HG03196 (cell line): ENCODE results near the gene SOX2.

Source experiments
- ATAC-seq: cut with Tn5 transposase; IDR thresholded peaks from one replicate; pipeline ENCODE4 v1.9.1; 2021; ENCODE audit not compliant: unreplicated experiment

Gene SOX2

GRCh38 chr3:181704421-181705085, 7.2 kb upstream of the SOX2 start:
- no peak for ATAC-seq

- ATAC-seq = no peak
These were observed 6.6 kb upstream of the SOX2 start for GRCh38 chr3:181705086-181705480.

GRCh38 chr3:181707980-181708379, 3.7 kb upstream of the SOX2 start:
- ATAC-seq = no peak

- no peak for ATAC-seq
These were observed 2.0 kb upstream of the SOX2 start for GRCh38 chr3:181709537-181710279.

- no peak for ATAC-seq
These were observed 1.1 kb upstream of the SOX2 start for GRCh38 chr3:181710345-181711291.

- no peak for ATAC-seq
These were observed 464 bp downstream of the SOX2 start for GRCh38 chr3:181712226-181712552.

- no peak for ATAC-seq
These were observed 991 bp downstream of the SOX2 start for GRCh38 chr3:181712553-181713279.

GRCh38 chr3:181713280-181713647, 1.5 kb downstream of the SOX2 start:
- no peak for ATAC-seq

- ATAC-seq = no peak
These were observed 2.2 kb downstream of the SOX2 start for GRCh38 chr3:181713676-181714612.

- no peak for ATAC-seq
These were observed 4.0 kb downstream of the SOX2 start for GRCh38 chr3:181715571-181716340.

- ATAC-seq = no peak
These were observed 5.2 kb downstream of the SOX2 start for GRCh38 chr3:181716966-181717365.

- ATAC-seq = no peak
These were observed 5.9 kb downstream of the SOX2 start for GRCh38 chr3:181717549-181718171.

GRCh38 chr3:181718369-181718768, 6.6 kb downstream of the SOX2 start:
- no peak for ATAC-seq

GRCh38 chr3:181718987-181719911, 7.5 kb downstream of the SOX2 start:
- no peak for ATAC-seq

- no peak for ATAC-seq
These were observed 8.4 kb downstream of the SOX2 start for GRCh38 chr3:181719991-181720680.

GRCh38 chr3:181721046-181721875, 9.5 kb downstream of the SOX2 start:
- no peak for ATAC-seq
